Esophagus squamous epithelium (tissue), 4 donors: ENCODE measurements around the gene MCC.

ENCODE experiments used
- POLR2A ChIP-seq, 4 donors: fragments of 450-650 bp; IDR thresholded peaks; one replicate each; pipeline ENCODE4 v1.6.1; 2017; ENCODE audit warnings: antibody characterized with exemption in 4 of 4, mild to moderate bottlenecking in 4 of 4, moderate library complexity in 3 of 4
- TF ChIP-seq, protein P1 (sequence below), 6 experiments: fragments of 450-650 bp in 4 of 6; fragments of 200-600 bp in 2 of 6; sonication (generic) in 2 of 6; IDR thresholded peaks; one replicate each; pipeline ENCODE4 v1.5.1; 2016 to 2019; ENCODE audit warnings: antibody characterized with exemption in 6 of 6, mild to moderate bottlenecking in 4 of 6, moderate library complexity in 4 of 6

DNA sequence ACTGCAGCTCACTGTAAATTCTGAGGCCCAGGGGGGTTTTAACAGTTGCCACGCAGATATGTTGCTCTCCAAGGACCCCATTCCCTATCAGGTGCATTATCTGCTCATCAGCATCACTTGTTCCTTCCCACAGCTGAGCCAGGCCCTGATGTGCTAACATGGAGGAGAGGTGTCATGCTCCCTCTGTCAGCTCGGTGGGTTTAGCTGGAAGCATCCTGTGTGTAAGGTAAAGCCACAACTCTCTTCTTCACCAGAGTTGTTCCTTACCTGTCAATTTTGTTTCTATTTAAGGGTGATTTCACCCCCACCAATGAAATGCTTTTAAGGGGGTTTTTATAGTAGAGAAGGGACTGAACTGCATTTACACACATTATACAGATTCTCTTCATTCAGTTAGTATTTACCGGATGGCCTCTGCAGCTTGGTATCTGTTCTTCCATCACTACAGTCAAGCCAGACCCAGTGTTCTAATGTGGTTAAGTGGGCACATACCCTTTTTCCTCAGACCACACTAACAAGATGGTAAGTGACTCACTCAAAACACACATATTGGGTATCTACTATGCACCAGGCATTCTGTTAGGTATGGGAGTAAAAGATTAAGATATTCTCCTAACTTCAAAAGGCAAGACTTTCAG, 306.3 kb downstream of the MCC start:
- TF ChIP-seq POLR2A (IDR thresholded peaks at IDR 0.05) = no peak
- TF ChIP-seq, protein P1, sequence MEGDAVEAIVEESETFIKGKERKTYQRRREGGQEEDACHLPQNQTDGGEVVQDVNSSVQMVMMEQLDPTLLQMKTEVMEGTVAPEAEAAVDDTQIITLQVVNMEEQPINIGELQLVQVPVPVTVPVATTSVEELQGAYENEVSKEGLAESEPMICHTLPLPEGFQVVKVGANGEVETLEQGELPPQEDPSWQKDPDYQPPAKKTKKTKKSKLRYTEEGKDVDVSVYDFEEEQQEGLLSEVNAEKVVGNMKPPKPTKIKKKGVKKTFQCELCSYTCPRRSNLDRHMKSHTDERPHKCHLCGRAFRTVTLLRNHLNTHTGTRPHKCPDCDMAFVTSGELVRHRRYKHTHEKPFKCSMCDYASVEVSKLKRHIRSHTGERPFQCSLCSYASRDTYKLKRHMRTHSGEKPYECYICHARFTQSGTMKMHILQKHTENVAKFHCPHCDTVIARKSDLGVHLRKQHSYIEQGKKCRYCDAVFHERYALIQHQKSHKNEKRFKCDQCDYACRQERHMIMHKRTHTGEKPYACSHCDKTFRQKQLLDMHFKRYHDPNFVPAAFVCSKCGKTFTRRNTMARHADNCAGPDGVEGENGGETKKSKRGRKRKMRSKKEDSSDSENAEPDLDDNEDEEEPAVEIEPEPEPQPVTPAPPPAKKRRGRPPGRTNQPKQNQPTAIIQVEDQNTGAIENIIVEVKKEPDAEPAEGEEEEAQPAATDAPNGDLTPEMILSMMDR (IDR thresholded peaks at IDR 0.05) = no peak
